HG02642 (cell line): ENCODE results near the gene RELL2.
"Not testable (repeated sequence)": the region's sequence is repeated elsewhere in the genome, so short reads cannot be mapped to it uniquely, and the experiment has no call there.

Experiments
- ATAC-seq: cut with Tn5 transposase; IDR thresholded peaks from one replicate; pipeline ENCODE4 v1.9.1; 2021; ENCODE audit warnings: mild to moderate bottlenecking; ENCODE audit not compliant: unreplicated experiment, poor library complexity

Gene RELL2, protein sequence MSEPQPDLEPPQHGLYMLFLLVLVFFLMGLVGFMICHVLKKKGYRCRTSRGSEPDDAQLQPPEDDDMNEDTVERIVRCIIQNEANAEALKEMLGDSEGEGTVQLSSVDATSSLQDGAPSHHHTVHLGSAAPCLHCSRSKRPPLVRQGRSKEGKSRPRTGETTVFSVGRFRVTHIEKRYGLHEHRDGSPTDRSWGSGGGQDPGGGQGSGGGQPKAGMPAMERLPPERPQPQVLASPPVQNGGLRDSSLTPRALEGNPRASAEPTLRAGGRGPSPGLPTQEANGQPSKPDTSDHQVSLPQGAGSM

DNA sequence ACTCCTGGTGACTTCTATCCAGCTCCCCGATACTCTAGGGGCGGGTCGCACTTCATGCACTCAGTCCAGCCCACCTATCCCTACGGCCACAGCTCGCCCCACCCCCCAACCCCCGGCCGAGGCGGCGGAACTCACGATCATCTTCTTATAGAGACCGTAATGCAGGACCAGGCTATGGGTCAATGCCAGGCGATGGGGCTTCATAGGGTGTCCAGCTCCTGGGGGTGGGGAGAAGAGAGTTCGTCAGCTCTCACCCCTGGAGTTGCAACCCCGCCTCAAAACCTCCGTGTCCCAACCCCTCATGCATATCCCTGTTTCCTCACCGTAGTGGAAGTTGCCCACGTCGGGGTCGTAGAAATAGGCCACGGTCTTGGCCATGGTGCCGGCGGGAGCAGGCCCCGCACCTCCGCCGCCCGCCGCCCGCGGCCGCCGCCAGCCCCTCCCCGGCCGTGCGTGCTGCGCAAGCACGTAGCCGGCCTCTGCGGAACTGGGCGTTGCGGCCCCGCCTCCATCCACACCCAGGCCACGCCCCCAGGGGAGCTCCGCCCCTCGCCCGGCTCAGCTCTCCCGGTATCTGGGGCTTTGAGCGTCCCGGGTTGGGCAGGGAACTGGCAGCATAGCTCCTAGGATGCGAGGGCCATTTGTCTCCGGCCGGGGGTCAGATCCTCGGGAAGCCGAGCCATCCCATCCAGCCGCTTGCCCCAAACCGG, at the start of gene RELL2, which contains the start of gene HDAC3:
Gene RELL2, plus strand, starts transcription at position 585 of the 710 bp plus-strand sequence. CDS start 1,229 bp downstream, outside the sequence.
Gene HDAC3, minus strand, starts transcription at position 437 of the 710 bp plus-strand sequence. Its CDS starts 59 bp downstream, at position 378.
- ATAC-seq: peak; percentile 79

GRCh38 chr5:141590127-141590526, 46.7 kb upstream of the RELL2 start:
- ATAC-seq: no peak

DNA sequence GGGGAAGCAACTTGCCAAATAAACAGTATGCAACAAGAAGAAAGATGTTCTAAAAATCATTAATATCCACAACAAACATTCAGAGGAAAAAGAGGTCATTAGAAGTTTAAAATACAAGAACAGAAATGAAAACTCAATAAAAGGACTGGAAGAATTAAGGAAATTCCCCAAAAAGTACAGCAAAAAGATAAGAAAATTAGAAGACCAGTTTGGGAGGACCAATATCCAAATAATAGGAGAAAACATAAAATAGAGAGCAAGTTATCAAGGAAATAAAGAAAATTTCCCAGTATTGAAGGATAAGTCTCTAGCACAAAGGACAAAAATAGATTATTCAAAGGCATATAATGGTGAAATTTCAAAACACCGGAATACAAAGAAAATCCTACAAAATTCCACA, 39.9 kb upstream of the RELL2 start:
- no peak for ATAC-seq

- ATAC-seq: no peak
Measured at GRCh38 chr5:141597394-141597793, 39.4 kb upstream of the RELL2 start.

DNA sequence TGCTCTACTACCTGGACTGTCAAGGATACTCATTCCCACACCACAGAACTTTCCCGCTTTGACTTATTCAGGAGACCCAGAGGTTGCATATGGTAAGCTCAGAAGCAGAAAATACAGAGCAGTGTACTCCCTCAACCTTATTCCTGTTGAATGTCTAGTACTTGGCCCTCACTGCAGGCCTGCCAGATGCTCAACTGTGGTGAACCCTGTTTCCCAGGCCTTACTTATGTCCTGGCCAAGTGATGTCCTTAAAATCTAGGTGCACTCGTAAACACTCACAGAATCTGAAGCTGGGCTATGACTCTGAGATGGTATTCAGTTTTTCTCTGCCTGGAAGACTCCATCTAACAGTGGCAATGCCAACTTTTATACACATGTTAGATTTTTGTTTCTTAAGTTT, 39.0 kb upstream of the RELL2 start:
- ATAC-seq: no peak

DNA sequence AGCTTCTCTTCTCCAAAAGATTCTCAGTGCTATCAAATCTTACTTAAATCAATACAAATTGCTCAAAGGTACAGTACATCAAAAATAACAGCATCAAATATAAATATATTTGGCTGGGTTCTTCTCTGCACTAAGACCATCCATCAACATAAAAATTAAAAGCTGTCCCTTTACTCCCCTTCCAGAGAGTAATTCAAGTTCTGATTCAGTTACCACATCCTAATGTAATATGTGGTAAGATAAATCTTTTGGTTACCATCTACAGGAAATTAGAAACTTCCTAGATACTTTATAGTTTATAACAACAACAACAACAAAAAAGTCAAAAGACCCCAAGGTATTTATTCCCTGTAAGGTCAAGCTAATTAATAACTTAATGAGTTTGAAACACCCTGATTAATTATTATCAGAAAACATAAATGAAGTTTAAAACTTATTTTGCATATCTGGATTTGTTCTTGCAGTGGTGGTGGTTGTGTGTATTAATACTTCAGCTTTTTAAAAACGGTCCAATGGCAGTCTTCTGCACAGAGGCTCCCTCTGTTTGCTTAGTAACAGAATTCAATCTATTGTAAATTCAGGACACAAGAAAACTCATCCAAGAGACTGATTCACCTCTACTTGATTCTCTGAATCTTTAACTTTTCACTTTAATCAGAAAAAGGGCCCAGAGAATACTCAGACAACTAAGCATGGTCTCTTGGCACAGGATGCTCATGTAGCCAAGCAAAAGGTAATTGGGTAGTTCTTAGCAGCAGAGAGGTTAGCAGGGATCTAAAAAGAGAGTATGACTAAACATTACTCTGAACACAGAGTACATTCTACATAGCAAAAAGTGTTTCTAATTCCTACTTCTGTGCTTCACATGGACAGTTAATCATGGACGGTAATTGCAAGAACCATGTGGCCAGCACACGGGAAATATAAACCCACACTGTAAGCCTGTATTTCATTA, 38.1 kb upstream of the RELL2 start:
- ATAC-seq: peak; percentile 44

DNA sequence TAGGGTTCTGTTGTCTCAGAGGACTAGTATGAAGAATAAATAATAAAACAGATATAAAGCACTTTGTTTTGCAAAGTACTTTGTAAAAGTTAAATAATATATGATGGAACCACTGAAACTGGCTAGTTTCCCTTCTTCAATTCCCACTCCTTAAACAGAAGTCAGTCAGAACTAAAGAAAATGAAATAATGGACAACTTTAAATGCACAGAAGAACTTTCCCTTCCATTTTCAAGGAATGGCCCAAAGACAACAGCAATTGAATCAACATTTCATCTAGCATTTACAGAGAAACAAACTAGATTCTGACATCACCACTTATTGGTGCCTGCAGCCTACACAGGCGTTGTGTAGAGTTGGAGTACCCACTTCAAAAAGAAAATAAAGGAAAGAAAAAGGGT, 34.2 kb upstream of the RELL2 start:
- ATAC-seq: no peak

DNA sequence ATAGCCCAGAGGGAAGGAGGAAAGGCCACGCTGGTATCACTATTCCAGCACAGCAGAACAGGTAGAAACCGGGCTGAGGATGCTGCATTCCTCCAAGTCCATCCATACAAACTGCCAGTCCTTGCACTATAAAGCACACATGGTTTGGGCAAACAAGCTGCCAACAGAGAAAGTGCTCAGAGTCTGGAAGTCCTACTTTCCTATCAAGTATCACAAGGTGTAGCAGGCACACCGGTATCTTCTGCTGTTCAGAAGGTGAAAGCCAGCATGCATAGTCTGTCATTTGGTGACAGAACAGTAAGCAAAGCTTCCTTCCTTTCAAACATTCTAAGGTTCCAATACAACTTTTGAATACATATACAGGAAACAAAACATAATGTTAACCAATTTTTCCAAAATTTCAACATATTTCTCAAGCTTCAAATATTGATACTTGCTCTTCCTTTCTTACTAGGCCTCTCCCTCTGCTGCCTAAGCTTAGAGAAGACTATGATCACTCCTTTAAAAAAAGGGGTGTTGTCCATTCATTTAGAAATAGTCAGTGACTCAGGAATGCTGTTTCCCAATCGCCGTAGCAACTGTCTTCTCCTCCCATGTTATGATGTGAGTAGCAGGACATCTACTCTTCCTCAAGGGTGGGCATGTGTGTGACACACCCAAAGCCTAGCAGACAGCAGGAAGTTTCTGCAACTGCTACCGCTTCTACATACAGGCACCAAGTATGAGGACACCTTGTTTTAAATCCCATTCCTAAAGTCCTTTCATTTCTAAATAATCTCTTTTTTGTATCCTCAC, 32.7 kb upstream of the RELL2 start:
- ATAC-seq: no peak

DNA sequence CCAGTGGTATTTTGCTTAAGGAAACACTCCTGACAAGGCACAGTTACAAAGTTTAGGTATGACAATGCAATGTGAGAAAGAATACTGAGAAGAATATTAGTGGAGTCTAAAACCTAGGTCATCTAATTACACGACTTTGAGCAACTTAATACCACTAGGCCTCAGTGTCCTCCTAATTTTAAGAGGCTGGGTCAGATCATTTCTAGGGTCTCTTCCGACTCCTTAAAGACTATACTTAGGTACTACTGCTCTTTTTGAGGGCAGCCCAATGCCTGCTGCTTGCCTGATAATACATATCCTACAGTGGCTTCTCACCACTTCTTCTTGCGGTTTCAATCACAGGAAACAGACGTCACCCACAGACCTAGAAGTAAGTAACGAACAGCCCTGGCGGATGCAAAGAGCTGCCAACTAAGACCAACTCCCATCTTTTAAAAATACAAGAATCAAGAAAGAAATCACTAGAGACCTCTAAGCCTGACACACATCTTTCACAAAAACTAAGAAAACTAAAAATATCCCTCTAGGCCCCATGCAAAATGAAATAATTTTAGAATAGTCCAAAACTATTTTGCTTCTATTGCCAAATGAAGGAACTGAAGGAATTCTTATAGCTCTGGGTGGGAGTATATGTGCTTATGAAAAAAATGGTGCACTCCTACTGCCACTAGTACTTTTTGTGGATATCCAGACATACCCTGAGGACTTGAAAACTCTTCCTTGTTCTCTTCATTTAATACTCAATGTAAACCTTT, 31.1 kb upstream of the RELL2 start:
- ATAC-seq: peak; percentile 97

DNA sequence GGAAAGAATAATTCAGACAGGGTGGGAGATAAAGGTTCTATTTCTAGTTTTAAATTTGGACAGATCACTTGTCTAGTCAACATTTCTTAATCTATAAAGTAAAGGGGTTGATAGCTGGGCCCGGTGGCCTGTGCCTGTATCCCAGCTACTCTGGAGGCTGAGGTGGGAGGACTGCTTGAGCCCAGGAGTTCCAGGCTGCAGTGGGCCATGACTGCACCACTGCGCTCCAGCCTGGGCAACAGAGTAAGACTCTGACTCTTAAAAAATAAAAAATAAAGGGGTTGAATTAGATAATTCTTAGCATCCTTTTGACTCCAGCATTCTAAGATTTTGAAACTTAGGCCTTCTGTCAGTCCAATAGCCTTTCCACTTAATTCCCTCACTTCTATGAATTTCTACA, 28.8 kb upstream of the RELL2 start:
- ATAC-seq: no peak

DNA sequence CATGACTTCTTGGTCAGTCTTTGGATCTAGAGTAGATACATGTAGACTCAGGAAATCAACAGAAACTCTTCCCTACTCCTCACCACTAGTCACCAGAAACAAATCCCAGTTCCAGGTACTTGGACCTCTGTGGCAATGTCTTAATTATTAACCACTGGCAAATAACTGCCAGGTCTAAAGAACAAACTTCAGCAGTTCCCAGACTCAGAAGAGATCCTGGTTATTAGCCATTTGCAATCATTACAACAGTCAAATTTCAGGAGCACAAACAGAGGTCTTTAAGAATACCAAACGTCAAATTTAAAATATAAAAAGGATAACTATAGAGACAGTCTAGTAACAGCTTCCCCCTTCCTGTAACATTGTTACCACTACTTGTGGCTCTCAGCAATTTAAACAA, 28.2 kb upstream of the RELL2 start:
- no peak for ATAC-seq

- no peak for ATAC-seq
Measured at GRCh38 chr5:141609044-141609443, 27.8 kb upstream of the RELL2 start.

DNA sequence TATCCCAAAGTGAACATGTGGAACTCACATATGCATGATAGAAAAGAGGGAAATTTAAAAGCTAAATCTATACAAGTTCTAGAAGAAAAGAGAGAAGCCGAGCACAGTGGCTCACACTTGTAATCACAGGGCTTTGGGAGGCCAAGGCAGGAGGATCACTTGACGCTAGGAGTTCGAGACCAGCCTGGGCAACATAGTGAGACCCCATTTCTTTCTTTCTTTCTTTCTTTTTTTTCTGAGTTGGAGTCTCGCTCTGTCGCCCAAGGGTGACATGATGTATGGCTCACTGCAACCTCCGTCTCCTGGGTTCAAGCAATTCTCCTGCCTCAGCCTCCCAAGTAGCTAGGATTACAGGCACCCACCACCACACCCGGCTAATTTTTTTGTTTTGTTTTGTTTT, 26.9 kb upstream of the RELL2 start:
- ATAC-seq: not testable (repeated sequence)

- no peak for ATAC-seq
Measured at GRCh38 chr5:141611289-141611688, 25.5 kb upstream of the RELL2 start.

GRCh38 chr5:141613344-141613743, 23.5 kb upstream of the RELL2 start:
- no peak for ATAC-seq

DNA sequence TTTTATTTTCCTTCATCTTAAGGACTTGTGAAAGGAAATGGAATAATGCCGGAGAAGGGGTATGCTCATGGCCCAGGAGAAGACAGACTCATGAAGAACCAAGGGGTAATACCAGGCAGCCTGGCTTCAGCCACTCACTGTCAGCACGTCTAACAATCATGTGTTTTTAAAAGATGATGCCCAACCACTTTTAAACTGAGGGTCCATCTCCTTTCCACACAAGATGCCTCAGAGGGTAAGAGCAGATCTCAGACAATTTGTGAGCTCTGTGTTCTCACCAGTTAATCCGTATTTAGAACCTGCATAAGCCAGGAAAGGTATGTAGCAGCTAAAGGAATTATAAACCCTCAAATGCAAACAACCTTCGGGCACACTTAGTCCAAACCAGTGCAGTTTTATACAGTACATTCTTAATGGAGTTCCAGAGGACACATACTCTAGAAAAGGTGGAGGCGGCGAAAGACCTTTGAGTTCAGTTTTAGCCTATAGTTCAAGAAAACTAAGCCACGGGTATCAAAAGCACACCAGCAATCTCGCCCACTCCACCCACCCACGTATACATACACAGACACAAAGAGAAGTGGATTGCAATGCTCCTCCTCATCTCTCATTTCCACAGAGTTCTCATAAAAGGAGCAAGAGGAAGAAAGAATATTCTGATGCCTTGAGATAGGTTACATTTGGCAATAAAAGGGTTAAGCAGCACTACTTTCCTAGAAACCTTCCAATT, 20.6 kb upstream of the RELL2 start:
- no peak for ATAC-seq

- ATAC-seq: no peak
Measured at GRCh38 chr5:141617128-141617527, 19.7 kb upstream of the RELL2 start.

GRCh38 chr5:141617682-141618029, 19.1 kb upstream of the RELL2 start:
- ATAC-seq: no peak
